Measurements from ENCODE around the gene MORC1.

DNA sequence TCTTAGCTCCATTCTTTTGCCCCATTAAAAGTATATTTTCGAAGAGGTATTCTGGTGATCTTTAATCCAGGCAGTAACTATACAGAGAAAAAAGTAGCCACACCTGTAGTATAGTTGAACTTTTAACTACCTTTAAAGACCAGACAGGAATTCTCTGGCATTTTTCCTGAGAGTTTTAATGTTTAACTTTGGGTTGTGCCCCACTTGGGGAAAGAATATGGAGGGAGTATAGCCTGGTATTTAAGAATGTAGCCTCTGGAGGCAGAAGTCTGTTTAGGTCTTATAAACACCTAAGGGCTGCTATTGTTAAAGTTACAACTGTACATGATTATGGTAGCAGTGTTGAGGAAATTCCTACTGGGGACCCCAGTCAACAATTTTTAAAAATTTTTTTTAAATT lies 37.9 kb upstream of the MORC1 start:
- TF ChIP-seq, protein P1, sequence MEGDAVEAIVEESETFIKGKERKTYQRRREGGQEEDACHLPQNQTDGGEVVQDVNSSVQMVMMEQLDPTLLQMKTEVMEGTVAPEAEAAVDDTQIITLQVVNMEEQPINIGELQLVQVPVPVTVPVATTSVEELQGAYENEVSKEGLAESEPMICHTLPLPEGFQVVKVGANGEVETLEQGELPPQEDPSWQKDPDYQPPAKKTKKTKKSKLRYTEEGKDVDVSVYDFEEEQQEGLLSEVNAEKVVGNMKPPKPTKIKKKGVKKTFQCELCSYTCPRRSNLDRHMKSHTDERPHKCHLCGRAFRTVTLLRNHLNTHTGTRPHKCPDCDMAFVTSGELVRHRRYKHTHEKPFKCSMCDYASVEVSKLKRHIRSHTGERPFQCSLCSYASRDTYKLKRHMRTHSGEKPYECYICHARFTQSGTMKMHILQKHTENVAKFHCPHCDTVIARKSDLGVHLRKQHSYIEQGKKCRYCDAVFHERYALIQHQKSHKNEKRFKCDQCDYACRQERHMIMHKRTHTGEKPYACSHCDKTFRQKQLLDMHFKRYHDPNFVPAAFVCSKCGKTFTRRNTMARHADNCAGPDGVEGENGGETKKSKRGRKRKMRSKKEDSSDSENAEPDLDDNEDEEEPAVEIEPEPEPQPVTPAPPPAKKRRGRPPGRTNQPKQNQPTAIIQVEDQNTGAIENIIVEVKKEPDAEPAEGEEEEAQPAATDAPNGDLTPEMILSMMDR (conservative IDR thresholded peaks at IDR 0.05 in 1 of 2, IDR thresholded peaks at IDR 0.05 in 1 of 2; ENCODE audit: extremely low read depth in 1 of 2, insufficient read depth in 1 of 2, low read depth in 1 of 2, low read length in 2 of 2), result no peak
- TF ChIP-seq EZH2 (IDR thresholded peaks at IDR 0.05; ENCODE audit: borderline replicate concordance, low read length), result no peak
